ENCODE measurements around the gene GSTA3. TPM values are rescaled to one million over a fixed set of nuclear protein-coding genes. Genes with fewer than 3 reads are reported as not detected.
"Not testable (repeated sequence)": the region's sequence is repeated elsewhere in the genome, so short reads cannot be mapped to it uniquely, and the experiment has no call there.

GSTA3 gene
- polyA plus RNA-seq, 1 of the 3 experiments (the other 2 are of a cell fraction), result not detected

DNA sequence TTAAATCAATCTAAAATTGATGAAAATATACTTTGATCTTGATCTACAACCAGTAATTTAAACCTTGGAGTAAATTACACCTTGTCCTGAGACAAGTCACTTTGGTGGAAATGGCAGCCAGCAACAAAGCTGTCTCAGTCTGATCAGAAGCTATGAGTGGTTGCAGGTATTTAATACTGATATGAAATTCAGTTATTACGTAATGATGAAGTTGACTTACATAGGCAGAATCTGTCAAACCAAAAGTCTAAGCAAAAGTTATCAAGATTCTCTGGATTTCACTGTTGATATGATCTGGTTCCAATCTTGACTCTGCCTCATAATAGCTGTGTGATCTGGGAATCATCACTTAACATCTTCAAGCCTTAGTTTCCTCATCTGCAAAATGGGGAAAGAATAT, 41.3 kb downstream of the GSTA3 start:
- 85% methylated on average over 1 of the region's 1 CpG for WGBS (ENCODE audit: low lambda C conversion rate)
- ChIA-PET CTCF (no interaction called here), POLR2A (no interaction called here)

GRCh38 chr6:52861151-52861550, 48.3 kb downstream of the GSTA3 start:
- H3F3A ChIP-seq (replicated peaks; ENCODE audit: insufficient read depth); H3K4me1 ChIP-seq (ENCODE audit: control insufficient read depth in 1 of 2, insufficient read depth in 2 of 2, low read depth in 1 of 2, low read length in 1 of 2); H3K27ac ChIP-seq (ENCODE audit: low read depth in 2 of 2, low read length in 1 of 2); H3K79me2 ChIP-seq (ENCODE audit: insufficient read depth); DNase-seq; H3K4me3 ChIP-seq (ENCODE audit: low read depth in 2 of 2, low read length in 1 of 2); H3K36me3 ChIP-seq (replicated peaks in 1 of 2; ENCODE audit: control insufficient read depth in 1 of 2, insufficient read depth in 2 of 2, low read length in 1 of 2); POLR2A ChIA-PET; H3K9ac ChIP-seq; H3K4me2 ChIP-seq; H2AFZ ChIP-seq (ENCODE audit: low read depth); H3K9me3 ChIP-seq; H3K9me2 ChIP-seq; H4K20me1 ChIP-seq (ENCODE audit: insufficient read depth); CTCF ChIA-PET: not testable (repeated sequence)
- 47% methylated on average over 6 of the region's 7 CpGs for WGBS (ENCODE audit: low lambda C conversion rate)
- peaks cover 28% of the 10 kb centered on the region; the same call in 1 of the 2 replicates for H3K27me3 ChIP-seq (ENCODE audit: insufficient read depth)

More for the DNA sequence above, 41.3 kb downstream of the GSTA3 start:
- TF ChIP-seq EP300 (IDR thresholded peaks at IDR 0.05; ENCODE audit: borderline replicate concordance in 1 of 2, low read depth in 1 of 2, low read length in 1 of 2), result no peak
- TF ChIP-seq, protein P1, sequence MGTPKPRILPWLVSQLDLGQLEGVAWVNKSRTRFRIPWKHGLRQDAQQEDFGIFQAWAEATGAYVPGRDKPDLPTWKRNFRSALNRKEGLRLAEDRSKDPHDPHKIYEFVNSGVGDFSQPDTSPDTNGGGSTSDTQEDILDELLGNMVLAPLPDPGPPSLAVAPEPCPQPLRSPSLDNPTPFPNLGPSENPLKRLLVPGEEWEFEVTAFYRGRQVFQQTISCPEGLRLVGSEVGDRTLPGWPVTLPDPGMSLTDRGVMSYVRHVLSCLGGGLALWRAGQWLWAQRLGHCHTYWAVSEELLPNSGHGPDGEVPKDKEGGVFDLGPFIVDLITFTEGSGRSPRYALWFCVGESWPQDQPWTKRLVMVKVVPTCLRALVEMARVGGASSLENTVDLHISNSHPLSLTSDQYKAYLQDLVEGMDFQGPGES (IDR thresholded peaks at IDR 0.05; ENCODE audit: low read depth, low read length), result no peak
- TF ChIP-seq, protein P2, sequence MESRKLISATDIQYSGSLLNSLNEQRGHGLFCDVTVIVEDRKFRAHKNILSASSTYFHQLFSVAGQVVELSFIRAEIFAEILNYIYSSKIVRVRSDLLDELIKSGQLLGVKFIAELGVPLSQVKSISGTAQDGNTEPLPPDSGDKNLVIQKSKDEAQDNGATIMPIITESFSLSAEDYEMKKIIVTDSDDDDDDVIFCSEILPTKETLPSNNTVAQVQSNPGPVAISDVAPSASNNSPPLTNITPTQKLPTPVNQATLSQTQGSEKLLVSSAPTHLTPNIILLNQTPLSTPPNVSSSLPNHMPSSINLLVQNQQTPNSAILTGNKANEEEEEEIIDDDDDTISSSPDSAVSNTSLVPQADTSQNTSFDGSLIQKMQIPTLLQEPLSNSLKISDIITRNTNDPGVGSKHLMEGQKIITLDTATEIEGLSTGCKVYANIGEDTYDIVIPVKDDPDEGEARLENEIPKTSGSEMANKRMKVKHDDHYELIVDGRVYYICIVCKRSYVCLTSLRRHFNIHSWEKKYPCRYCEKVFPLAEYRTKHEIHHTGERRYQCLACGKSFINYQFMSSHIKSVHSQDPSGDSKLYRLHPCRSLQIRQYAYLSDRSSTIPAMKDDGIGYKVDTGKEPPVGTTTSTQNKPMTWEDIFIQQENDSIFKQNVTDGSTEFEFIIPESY (IDR thresholded peaks at IDR 0.05; ENCODE audit: borderline replicate concordance, low read depth), result no peak
- TF ChIP-seq NRF1 (IDR thresholded peaks at IDR 0.05; ENCODE audit: low read depth, low read length), result no peak
- no peak for TF ChIP-seq POLR2AphosphoS5 (IDR thresholded peaks at IDR 0.05; ENCODE audit: low read depth, low read length)
- TF ChIP-seq RCOR1 (IDR thresholded peaks at IDR 0.05; ENCODE audit: low read length), result no peak
- TF ChIP-seq RAD21 (IDR thresholded peaks at IDR 0.05; ENCODE audit: low read length), result no peak
- no peak for TF ChIP-seq MEF2A (IDR thresholded peaks at IDR 0.05; ENCODE audit: borderline replicate concordance, low read depth)
- no peak for TF ChIP-seq SIN3A (IDR thresholded peaks at IDR 0.05; ENCODE audit: borderline replicate concordance, low read depth, low read length)
- no peak for TF ChIP-seq TCF12 (IDR thresholded peaks at IDR 0.05)
- TF ChIP-seq FOXJ3 (CRISPR knock-in tag; IDR thresholded peaks at IDR 0.05), result no peak
- TF ChIP-seq RXRA (IDR thresholded peaks at IDR 0.05; ENCODE audit: borderline replicate concordance, low read depth), result no peak
- no peak for TF ChIP-seq EZH2phosphoT487 (IDR thresholded peaks at IDR 0.05; ENCODE audit: borderline replicate concordance, low read depth)
- TF ChIP-seq, protein P3, sequence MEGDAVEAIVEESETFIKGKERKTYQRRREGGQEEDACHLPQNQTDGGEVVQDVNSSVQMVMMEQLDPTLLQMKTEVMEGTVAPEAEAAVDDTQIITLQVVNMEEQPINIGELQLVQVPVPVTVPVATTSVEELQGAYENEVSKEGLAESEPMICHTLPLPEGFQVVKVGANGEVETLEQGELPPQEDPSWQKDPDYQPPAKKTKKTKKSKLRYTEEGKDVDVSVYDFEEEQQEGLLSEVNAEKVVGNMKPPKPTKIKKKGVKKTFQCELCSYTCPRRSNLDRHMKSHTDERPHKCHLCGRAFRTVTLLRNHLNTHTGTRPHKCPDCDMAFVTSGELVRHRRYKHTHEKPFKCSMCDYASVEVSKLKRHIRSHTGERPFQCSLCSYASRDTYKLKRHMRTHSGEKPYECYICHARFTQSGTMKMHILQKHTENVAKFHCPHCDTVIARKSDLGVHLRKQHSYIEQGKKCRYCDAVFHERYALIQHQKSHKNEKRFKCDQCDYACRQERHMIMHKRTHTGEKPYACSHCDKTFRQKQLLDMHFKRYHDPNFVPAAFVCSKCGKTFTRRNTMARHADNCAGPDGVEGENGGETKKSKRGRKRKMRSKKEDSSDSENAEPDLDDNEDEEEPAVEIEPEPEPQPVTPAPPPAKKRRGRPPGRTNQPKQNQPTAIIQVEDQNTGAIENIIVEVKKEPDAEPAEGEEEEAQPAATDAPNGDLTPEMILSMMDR (IDR thresholded peaks at IDR 0.05), result no peak
- TF ChIP-seq RFX5 (IDR thresholded peaks at IDR 0.05; ENCODE audit: low read length), result no peak
- TF ChIP-seq FOXM1 (IDR thresholded peaks at IDR 0.05; ENCODE audit: low read depth), result no peak
- no peak for TF ChIP-seq ELF1 (IDR thresholded peaks at IDR 0.05)
- TF ChIP-seq MAX (IDR thresholded peaks at IDR 0.05; ENCODE audit: low read depth), result no peak
- no peak for TF ChIP-seq SMC3 (IDR thresholded peaks at IDR 0.05; ENCODE audit: low read depth, low read length)
- Histone ChIP-seq H3K27me3 (ENCODE audit: insufficient read depth) (no peaks in the 10 kb centered on the region), H3K79me2 (ENCODE audit: insufficient read depth) (no peaks in the 10 kb centered on the region), H3K4me2 (no peak overlapping the region), H3K4me3 (ENCODE audit: low read depth in 2 of 2, low read length in 1 of 2) (no peak overlapping the region), H3K9me2 (no peaks in the 10 kb centered on the region), H3K36me3 (replicated peaks in 1 of 2; ENCODE audit: control insufficient read depth in 1 of 2, insufficient read depth in 2 of 2, low read length in 1 of 2) (no peaks in the 10 kb centered on the region), H2AFZ (ENCODE audit: low read depth) (no peak overlapping the region), H3K4me1 (ENCODE audit: control insufficient read depth in 1 of 2, insufficient read depth in 2 of 2, low read depth in 1 of 2, low read length in 1 of 2) (no peaks in the 10 kb centered on the region; a peak in 1 of 4 replicates), H3K9me3 (no peaks in the 10 kb centered on the region), H3K9ac (no peak overlapping the region), H3K27ac (ENCODE audit: low read depth in 2 of 2, low read length in 1 of 2) (no peak overlapping the region), H4K20me1 (ENCODE audit: insufficient read depth) (no peaks in the 10 kb centered on the region), H3F3A (replicated peaks; ENCODE audit: insufficient read depth) (no peaks in the 10 kb centered on the region)
- DNase-seq, result no peak

All from SK-N-SH (cell line).